Measurements from ENCODE around the gene RWDD4.
A peak's percentile ranks its signal among the peaks of the same experiment; 100 is the strongest.
"Not testable (repeated sequence)": the region's sequence is repeated elsewhere in the genome, so short reads cannot be mapped to it uniquely, and the experiment has no call there.

Gene RWDD4

DNA sequence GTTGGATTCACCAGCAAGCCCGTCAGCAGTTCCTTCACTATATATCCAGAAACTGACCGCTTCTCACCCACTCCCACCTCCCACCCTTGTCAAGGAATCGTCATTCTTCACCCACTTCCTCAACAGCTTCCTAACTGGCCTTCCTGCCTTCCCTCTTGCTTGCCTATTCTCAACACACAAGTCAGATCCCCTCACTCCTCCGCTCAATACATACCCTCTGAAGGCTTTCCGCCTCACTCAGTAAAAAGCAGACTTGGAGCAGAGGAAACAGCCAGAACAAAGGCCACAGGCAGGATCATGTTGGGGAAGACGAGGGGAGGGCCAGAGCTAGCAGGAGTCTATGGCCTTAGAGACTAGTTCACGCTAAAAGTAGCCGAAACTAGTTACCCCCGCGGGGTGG lies 23.7 kb downstream of the RWDD4 start:
- no peak for DNase-seq

DNA sequence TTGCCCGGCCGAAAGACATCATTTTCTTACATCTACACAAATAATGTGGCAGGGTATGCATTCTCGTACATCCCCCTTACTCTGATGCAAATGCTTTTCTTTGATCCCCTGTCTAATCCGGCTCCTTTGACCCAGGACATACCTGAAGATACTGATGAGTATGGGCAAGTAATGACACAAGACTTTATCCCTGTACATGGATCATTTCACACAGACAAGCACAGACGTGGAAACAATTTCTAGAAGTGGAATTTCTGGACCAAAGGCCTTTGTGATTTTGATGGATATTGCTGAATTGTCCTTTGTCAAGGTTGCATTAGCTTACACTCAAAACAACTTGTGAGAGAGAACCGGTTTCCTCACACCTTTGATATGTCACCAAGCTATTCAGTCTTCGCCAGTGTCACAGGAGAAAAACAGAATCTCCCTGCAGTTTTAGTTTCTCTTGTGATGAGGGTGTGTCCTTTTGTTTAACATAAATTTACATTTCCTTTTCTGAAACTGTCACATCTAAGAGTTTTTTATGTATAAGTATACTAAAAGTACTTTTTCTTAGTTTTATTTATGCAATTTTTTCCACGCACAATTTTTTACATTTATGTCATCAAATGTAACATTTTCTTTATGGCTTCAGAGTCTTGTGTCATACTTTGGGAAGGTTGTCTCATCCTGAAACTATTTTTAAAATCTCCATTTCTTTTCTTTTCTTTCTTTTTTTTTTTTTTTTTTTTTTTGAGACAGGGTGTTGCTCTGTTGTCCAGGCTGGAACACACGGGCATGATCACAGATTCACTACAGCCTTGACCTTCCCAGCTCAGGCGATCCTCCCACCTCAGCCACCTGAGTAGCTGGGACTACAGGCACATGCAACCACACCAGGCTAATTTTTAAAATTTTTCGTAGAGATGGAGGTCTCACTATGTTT lies 25.2 kb downstream of the RWDD4 start:
- DNase-seq = no peak

DNA sequence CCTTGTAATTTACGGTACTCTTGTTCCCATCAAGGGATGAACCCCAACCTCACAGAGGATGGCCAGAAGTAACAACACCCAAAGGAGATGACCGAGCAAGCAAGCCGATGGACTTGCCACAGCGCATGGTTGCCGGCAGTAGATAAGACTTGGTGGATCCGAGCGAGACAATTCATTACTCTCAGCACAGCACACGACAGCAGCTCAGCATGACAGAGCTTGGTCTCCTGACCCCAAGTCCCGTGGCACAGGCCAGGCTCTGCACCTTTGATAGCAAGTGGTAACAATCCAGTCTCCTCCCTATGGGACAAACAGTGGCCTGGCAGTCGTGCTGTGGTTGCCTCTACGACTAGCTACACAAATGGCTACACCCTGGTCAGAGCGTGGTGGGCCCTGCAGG lies 26.3 kb downstream of the RWDD4 start:
- no peak for DNase-seq

DNA sequence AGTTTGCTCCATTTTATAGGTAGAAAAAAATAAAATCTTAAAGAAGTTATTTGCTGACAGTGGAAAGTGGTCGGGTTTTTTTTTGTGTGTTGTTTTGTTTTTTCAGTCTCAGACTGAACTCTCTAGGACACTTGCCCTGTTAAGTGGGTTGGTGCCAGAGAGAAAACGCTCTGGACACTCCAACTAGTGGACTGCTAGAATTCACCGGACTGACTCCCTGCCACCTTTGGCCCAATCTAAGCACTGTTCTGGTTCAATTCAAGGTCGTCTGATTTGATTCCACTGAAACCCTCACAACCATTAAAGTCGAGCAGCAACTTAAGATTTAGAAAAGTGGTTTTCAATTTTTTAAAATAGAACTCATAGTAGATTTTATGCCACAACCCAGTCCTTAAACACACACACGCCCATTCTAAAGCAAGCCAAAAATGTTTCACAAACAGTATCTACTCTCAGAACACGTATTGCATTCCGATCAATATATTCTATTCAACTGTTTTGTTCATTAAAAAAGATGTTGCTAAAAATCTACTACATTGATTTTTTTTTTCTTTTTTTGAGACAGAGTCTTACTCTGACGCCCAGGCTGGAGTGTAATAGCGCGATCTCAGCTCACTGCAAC lies 27.3 kb downstream of the RWDD4 start:
- DNase-seq = no peak

DNA sequence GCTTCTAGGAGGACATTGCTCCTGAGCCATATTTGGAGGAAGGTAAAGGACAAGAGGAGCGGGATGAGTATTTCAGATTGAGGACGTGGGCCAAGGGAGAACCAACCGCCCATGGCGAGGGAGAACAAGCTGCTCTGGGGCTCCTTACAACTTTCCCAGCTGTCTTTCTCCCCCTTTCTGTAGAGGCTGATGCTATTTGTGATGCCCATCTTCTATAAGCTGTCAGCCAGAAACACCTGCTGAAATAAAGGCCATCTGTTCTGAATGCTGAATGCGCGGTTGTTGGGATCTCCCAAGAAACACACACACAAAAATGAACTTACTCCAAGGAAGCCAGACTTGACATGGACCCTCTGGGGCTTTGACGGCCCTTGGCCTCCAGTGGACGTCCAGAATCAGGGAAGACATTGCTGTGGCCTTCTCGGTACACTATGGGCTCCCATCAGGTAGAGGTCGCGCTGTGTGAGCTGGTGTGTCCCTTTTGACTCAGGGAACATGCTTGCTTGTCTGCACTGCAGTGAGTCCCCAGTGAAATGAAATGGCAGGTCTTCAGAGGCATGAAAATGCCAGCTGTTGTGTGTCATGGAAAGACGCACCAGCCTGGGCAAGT lies 30.9 kb downstream of the RWDD4 start:
- DNase-seq = no peak

DNA sequence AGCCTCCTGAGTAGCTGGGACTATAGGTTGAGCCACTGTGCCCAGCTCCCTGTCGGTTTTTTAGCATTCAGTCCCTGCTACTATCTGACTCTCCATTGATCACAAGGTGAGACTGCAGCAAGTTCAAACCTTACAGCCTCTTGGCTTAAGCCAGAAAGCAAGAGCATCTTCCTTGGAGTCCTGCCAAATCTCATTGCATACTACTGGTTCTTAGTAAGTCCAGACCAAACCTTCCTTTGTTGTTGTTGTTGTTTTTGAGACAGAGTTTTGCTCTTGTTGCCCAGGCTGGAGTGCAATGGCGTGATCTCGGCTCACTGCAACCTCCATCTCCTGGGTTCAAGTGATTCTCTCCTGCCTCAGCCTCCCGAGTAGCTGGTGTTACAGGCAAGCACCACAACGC lies 31.7 kb downstream of the RWDD4 start:
- not testable (repeated sequence) for DNase-seq

DNA sequence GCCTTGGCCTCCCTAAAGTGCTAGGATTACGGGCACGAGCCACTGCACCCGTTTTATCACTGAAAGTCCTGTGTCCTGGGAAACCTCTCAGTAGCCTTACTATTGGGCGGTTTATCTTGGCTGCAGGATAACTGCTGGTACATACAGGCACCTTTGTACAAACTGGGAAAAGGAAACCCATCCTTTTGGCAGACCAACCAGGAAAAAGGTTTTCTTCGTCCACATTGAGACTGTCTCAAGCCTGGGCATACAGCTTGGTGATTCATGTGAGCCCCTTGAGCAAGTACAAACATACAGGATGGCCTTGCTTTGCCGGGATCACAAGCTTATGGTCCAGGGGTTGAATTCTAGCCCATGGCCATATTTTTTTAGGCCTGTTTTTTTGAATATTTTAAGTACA lies 32.8 kb downstream of the RWDD4 start:
- DNase-seq = no peak

DNA sequence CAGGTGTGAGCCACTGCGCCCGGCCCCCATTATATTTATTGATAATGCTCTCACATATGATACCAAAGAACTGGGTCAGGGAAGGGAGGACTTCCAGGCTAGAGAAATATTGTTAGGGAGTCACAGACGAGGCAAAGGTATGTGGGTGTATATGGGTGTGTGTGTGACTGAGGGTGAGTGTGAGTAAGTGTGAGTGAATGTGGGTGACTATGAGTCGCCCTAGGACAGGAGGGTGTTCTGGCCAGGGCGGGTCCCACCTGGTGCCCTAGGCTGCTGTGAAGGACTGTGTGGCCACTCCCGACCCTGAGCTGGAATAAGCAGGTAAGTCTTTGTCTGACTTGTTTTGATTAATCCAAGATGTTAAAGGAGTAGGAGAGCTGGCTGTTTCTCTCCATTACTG lies 34.4 kb downstream of the RWDD4 start:
- no peak for DNase-seq

DNA sequence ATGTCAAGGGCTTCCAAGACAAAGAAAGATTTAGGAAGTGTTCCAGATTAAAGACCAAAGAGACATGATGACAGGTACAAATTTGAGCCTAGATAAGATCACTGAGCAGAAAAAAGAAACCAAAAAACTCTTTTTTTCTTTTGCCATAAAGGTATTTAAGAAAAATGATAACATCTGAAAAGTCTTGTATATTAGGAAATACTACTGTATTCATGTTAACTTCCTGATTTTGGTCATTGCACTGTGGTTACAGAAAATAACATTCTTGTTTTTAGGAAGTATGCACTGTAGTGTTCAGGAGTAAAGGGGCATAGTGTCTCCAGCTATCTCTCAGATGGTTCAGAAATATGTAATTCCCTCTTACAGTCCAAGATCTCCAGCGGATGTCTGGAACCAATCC lies 37.1 kb downstream of the RWDD4 start:
- DNase-seq = no peak

DNA sequence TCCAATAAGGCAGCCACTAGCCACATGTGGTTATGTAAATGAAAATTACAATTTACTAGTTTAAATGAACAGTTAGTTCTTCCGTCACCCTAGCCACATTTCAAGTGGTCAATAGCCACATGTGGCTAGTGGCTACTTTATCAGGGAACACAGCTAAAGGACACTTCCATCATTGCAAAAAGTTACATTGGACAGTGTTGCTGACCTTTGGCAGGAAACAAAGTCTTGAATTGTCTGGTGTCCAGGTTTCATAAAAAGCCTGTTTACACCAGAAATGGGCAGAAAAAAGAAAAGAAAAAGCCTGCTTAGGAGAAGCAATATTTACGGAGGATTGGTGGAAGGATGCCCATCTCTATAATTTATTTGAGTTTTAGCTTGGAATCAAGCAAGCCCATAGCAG lies 38.6 kb downstream of the RWDD4 start:
- DNase-seq = no peak

DNA sequence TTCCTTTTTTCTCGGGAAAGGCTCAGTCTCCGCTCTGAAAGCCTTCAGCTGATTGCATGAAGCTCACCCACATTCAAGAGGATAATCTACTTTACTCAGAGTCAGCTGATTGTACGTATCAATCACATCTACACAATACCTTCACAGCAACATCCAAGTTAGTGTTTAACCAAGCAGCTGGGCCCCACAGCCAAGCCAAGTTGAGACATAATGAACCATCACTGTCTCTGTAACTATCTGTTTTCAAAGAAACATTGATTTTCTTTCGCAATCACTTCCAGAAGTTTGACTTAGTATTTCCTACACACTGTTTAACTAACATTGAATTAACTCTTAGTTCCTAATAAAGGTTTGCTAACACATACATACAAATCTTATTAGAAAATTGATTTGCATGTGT lies 40.3 kb downstream of the RWDD4 start:
- no peak for DNase-seq

DNA sequence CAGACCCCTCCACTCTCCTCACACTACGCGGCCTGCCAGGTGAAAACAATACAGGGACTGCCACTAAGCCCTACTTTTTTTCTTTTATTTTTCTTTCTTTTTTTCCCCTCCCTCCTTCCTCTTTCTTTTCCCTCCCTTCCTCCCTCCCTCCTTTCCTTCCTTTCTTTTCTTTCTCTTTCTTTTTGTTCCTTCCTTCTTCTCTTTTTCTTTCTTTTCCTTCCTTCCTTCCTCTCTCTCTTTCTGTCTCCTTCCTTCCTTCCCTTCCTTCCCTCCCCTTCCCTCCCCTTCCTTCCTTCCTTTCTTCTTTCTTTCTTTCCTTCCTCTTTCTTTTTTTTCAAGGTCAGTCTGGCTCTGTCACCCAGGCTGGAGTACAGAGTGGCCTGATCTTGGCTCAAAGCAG lies 41.9 kb downstream of the RWDD4 start:
- no peak for DNase-seq

DNA sequence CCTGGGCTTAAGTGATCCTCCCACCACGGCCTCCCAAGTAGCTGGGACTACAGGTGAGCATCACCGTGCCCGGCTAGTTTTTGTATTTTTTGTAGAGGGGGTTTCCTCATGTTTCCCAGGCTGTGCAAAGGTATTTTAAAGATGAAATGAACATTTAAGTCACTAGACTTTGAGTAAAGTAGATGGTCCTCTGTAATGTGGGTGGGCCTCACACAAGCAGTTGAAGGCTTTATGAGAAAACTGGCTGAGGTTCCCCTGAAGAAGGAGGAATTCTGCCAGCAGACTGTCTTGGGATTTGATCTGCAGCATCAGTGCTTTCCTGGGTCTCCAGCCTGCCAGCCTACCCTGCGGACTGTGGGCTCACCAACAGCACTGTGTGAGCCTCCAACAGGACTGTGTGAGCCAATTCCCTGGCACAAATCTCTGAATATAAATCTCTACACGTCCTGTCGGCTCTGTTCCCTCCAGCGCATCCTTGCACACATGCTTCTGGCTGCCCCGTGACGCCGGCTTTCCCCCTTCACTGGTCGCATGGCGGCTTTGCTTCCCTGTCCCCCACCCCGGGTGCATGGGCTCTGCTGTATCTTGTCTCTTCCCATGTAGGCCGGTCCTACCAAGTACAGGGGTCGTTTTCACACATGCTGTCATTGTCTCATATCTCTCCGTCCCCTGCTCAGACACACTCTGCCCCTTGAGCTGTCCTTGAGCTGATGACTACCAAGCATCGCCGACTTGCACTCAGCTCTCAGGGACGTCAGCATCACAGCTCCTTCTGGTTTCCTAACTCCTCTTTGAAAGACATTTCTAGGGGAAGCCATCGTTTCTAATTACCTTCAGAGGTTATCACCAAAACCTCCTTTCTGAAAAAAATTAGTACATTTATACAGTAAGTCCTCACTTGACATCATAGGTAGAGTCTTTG lies 46.4 kb downstream of the RWDD4 start:
- no peak for DNase-seq

DNA sequence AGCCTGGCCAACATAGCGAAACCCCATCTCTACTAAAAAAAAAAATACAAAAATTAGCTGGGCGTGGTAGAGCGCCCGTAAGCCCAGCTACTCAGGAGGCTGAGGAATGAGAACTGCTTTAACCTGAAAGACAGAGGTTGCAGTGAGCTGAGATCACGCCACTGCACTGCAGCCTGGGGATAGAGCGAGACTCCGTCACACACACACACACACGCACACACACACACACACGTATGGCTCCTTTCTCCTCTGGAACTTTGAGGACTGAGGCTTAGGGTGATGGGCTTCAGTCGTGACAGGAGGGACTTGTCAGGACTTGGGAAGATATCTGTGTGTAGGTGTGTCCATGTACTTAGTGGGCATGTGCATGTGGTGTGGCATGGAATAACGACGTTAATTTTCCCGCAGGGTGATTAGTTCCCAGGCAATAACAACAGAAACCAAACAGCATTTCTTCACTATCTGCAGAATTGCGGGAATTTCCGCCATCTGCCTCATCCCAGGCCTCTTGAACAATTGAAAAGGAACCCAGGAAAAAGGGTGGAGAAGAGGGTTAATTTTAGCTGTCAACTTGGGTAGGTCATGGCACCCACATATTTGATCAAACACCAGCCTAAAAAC lies 47.7 kb downstream of the RWDD4 start:
- no peak for DNase-seq

DNA sequence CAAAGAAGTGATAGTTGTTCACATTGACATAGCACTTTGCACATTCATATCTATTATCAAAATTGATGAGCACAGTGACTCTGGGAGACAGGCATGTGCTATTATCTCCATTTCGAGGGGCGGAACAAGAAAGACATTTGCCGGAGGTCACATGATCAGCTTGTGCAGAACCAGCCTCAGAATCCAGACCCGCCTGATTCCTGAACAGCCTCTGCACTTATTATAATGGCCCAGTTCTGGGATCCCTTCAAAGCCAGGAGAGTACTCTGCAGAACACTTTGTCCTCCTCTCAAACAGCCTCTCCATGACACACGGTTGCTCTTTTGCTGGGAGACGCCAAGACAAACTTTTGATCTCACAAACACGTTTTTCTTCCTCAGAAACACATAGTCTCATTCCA lies 48.4 kb downstream of the RWDD4 start:
- no peak for DNase-seq

DNA sequence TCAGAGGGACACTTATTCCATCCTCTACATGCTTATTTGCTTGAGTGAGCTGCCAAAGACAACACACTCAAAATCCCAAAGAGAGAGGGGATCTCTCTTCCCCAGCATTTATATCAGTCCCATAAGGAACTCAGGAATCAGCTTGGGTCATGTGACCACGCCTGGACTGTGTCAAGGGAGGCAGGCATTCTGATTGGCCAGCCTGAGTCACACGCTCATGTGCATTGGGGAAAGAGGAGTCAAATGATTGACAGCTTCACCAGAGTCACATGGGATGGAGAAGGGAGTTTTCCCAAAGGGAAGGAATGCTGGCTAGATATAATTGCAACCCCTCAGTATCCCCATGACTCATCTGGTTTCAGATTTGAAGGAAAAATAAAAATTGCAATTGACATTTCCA lies 49.0 kb downstream of the RWDD4 start:
- no peak for DNase-seq

DNA sequence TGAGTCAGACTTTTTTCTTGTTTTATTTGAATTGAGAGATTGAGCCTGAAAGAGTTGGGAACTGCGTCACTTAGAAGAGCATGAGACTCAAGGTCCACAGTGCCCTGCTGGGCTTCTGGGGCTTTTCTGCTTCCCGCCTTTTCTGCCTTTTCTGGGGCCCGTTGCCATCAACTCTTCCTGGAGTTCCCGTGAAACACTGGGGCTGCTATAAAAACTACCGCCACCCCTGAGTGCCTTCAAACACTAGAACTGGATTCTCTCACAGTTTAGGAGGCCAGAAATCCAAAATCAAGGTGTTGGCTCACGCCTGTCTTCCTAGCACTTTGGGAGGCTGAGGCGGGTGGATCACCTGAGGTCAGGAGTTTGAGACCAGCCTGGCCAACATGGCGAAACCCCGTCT lies 49.8 kb downstream of the RWDD4 start:
- no peak for DNase-seq

DNA sequence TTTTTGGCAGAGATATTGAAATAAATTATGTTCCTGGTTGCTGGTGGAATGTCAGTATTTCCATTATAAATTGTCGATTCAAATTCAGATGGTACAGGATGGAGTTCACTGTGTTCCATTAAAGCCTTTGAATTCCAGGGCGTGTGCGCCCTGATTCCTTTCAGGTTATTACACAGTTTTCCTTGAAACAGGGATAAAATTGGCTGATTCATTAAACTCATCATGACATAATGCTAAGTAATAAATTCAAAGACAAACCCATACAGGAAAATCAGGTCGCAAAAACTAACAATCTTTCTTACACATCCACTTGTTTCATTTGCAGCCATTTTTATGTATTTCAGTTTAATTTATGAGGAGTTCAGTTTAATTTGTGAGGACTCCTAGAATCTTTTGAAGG lies 51.1 kb downstream of the RWDD4 start:
- DNase-seq = no peak

DNA sequence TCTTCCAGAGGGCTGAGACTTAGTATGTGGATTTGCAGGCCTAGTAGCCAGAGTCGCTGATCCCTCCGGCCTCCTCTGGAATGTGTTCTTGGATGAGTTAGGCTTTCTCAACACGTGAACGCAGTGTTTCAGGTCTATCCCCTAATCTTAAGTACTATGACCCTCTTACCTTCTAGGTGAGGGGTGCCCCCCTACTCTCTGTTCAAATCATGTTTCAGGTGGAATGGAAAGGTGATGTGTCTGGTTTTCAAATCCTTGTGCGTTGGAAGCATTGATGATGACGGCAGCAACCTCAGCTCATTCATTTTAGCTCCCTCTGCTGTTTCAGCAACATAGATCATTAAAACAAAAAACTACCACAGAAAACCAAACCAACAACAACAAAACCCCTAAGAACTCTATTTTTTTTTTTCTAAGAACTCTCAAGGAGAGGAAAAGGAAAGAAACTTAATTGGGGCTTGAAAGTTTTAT lies 56.4 kb downstream of the RWDD4 start:
- DNase-seq = no peak

DNA sequence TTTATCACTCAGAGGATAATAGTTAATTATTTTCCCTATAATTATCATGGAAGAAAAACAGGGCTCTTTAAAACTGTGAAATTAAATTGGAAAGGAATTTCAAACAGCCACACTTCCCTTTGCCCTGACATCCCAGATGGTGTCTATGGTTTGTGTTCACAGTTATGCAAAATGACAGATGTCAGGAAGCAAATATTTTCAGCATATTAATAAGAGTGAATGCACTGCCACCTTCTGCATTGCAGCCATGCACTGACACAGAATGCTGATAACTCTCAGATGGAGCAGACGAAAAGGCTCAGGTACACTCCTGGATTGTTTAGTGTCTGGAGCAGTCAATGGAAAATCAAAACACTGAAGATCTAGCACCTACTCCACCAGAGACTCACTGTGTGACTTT lies 57.6 kb downstream of the RWDD4 start:
- no peak for DNase-seq

DNA sequence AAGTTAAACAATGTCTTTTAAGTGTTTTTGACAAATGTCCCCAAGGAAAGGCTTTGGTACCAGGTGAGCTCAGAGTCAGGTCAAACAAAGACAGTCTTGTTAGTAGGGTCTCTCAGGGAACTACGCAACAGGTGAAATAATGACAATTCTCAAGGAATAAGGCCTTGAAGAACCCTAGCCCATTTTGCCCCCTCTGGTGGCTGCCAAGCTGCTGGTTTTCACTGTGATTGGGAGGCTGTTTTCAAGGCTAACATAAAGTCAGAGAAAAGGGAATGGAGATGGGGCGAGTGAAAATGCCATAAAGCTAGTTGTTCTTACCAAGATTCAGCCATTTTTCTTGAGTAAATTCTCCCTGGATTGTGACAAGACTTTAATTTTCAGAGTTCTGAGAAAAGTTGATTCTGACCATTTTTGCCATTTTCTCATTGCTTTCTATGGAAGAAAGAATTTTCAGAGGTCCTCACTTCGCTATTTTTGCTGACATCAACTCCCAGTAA lies 58.7 kb downstream of the RWDD4 start:
- DNase-seq = peak in 1 of 2 experiments; percentile 24

DNA sequence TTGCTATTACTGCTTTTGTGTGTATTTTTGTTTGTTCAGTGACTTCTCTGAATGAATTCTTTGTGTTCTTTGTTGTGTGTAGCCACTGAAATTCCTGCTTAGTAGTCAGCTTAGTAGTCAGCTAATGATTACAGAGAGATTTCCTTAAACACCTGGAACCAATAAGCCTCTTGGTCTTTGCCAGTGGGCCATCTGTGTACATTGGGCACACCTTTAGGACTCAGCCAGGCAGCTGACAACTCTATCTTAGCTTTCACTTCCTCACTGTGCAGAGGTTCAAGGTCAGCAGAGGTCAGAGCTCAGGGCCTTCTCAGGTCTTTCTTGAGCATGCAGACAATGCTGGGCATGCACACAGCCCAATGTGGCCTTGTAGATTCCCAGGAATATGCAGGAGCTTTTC lies 59.3 kb downstream of the RWDD4 start:
- no peak for DNase-seq

Measured in activated T-cell treated with anti-CD3 and anti-CD28 coated beads, Interleukin-2, amount 50 U/mL, for 48 hours (primary cell).